BE2C (cell line): ENCODE measurements around the gene C1QB.
"Not testable (repeated sequence)": the region's sequence is repeated elsewhere in the genome, so short reads cannot be mapped to it uniquely, and the experiment has no call there.

Experiments
- DNase-seq: peaks from one replicate; pipeline ENCODE4 v3.0.0-alpha.2; 2020
- H3K27me3 ChIP-seq: fragments of 250-450 bp; sonication (Bioruptor Pico); 2 replicates; pipeline ENCODE4 v1.5.1; 2020; ENCODE audit warnings: mild to moderate bottlenecking
- H3K36me3 ChIP-seq: fragments of 250-450 bp; sonication (Bioruptor Pico); 2 replicates; pipeline ENCODE4 v1.5.1; 2020; ENCODE audit warnings: mild to moderate bottlenecking
- H3K4me1 ChIP-seq: fragments of 250-450 bp; sonication (Bioruptor Pico); 2 replicates; pipeline ENCODE4 v1.5.1; 2020
- H3K4me3 ChIP-seq: 2 replicates; pipeline ENCODE4 v1.5.1; 2011; ENCODE audit warnings: low read depth, low read length
- H3K9me3 ChIP-seq: fragments of 250-450 bp; sonication (Bioruptor Pico); 2 replicates; pipeline ENCODE4 v1.5.1; 2020
- TF ChIP-seq, protein P1 (sequence below): IDR thresholded peaks from 2 replicates; pipeline ENCODE4 v1.5.1; 2012; ENCODE audit warnings: mild to moderate bottlenecking, low read depth, low read length

Gene C1QB

GRCh38 chr1:22666412-22666811, 13.4 kb downstream of the C1QB start:
- no peaks in the 10 kb centered on the region for H3K4me1 ChIP-seq
- H3K9me3 ChIP-seq, result no peaks in the 10 kb centered on the region
- DNase-seq, result no peak
- H3K36me3 ChIP-seq, result no peaks in the 10 kb centered on the region
- TF ChIP-seq, protein P1, sequence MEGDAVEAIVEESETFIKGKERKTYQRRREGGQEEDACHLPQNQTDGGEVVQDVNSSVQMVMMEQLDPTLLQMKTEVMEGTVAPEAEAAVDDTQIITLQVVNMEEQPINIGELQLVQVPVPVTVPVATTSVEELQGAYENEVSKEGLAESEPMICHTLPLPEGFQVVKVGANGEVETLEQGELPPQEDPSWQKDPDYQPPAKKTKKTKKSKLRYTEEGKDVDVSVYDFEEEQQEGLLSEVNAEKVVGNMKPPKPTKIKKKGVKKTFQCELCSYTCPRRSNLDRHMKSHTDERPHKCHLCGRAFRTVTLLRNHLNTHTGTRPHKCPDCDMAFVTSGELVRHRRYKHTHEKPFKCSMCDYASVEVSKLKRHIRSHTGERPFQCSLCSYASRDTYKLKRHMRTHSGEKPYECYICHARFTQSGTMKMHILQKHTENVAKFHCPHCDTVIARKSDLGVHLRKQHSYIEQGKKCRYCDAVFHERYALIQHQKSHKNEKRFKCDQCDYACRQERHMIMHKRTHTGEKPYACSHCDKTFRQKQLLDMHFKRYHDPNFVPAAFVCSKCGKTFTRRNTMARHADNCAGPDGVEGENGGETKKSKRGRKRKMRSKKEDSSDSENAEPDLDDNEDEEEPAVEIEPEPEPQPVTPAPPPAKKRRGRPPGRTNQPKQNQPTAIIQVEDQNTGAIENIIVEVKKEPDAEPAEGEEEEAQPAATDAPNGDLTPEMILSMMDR, result no peak
- H3K27me3 ChIP-seq, result no peaks in the 10 kb centered on the region
- H3K4me3 ChIP-seq, result no peak overlapping the region

GRCh38 chr1:22668840-22669239, 15.8 kb downstream of the C1QB start:
- H3K4me1 ChIP-seq, H3K36me3 ChIP-seq, H3K9me3 ChIP-seq, DNase-seq, H3K27me3 ChIP-seq, H3K4me3 ChIP-seq: not testable (repeated sequence)

DNA sequence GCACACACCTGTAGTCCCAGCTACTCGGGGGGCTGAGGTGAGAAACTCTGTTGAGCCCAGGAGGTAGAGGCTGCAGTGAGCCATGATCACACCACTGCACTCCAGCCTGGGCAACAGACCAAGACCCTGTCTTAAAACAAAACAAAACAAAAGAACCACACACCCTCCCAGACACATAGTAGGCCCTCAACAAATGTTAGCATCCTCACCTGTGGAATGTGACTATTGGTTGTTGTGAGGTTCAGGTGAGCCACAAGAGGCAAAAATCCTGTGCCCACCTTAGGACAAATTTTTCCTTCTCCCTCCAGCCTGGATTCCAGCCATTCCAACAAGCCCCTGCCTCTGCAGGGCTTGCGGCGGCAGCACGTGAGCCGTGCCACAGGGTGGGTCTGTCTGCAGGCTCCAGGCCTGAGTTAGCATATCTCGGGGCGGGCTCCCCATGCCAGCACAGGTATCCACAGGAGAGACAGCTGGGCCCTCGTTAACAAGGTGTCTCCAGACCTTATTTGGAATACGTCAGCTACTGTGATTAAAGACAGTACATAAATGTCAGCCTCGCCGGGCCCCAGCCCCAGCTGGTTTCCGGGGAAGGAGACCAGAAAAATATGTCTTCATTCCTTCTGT, 17.4 kb downstream of the C1QB start:
- no peak overlapping the region for H3K4me3 ChIP-seq
- H3K27me3 ChIP-seq, result no peaks in the 10 kb centered on the region
- no peak for DNase-seq
- no peaks in the 10 kb centered on the region for H3K36me3 ChIP-seq
- TF ChIP-seq, protein P1, result no peak
- H3K4me1 ChIP-seq, result no peaks in the 10 kb centered on the region
- no peaks in the 10 kb centered on the region for H3K9me3 ChIP-seq

DNA sequence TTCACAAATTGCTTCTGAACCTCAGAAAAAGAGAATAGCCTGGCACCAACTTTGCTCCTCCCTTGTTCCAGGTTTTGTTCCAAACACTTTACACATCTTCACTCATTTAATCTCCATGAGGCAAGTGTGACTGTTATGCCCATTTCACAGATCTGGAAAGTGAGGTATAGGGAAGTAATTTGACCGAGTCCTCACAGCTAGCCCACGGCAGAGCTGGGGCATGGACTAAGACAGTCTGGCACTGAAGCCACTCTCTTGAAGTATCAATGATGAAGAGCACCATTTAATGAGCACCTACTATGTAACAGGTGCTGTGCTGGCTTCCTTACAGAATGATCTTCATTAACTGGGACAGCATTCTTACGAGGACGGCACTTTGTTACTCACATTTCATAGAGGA, 19.0 kb downstream of the C1QB start:
- H3K36me3 ChIP-seq, result no peaks in the 10 kb centered on the region
- H3K9me3 ChIP-seq, result no peaks in the 10 kb centered on the region
- no peak for DNase-seq
- TF ChIP-seq, protein P1, result no peak
- no peaks in the 10 kb centered on the region for H3K27me3 ChIP-seq
- H3K4me1 ChIP-seq, result no peaks in the 10 kb centered on the region
- no peak overlapping the region for H3K4me3 ChIP-seq

DNA sequence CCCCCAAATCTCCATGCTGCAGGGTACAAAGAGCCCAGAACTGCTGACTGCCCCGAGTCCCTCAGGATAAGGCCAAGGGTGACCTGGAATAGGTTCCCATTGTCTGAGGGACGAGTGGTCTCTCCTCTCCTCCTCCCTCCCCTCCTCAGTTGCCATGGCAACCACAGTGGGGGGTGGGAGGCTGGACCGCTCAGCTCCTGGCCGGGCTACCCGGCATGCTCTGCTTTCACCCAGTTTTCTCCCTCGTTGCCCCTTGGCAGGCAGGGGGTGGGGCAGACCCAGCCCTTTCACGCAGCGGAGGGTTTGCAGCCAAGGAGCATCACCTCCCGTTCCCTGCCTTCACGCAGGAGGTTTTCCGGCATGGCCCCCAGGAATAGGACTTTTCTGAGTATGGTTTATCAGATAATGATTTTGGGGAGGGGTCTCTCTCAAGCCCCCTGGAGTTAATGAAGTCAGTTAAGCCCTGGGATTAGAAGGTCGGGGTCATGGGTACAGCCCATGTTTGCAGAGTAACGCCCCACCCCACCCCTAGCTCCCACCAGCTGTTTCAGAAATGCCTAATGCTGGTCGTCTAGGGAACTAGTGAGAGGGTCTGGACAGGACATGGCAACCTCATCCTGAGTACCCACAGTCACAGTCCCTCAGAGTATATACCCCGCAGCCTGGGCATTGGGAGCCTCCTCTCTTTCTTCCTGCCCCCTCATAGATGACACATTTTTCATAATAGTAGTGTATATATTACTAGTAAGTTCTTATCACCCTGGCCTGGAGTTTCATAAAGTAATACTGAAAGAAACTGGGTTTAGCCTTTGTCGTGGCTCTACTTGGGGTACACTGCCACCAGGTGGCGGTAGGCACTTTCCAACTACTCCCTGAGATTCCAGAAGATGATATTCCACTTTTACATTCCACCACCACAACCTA, 20.7 kb downstream of the C1QB start:
- TF ChIP-seq, protein P1, result peak; percentile 75
- Histone ChIP-seq H3K9me3 (no peaks in the 10 kb centered on the region), H3K27me3 (no peaks in the 10 kb centered on the region), H3K4me3 (no peak overlapping the region), H3K36me3 (no peaks in the 10 kb centered on the region), H3K4me1 (no peaks in the 10 kb centered on the region)
- DNase-seq, result peak; percentile 56

- no peaks in the 10 kb centered on the region for H3K27me3 ChIP-seq
These were observed 21.3 kb downstream of the C1QB start for GRCh38 chr1:22674410-22674749.

DNA sequence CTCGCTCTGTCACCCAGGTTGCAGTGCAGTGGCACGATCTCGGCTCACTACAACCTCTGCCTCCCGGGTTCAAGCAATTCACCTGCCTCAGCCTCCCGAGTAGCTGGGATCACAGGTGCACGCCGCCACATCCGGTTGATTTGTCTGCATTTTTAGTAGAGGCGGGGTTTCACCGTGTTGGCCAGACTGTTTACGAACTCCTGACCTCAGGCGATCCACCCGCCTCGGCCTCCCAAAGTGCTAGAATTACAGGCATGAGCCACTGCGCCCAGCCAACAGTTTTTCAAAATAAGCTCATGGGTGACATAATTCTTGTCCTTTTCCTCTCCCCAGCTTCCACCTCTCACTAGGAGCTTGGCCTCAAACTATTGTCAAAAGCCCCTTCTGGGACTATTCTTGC, 23.1 kb downstream of the C1QB start:
- not testable (repeated sequence) for H3K36me3 ChIP-seq, H3K4me3 ChIP-seq, DNase-seq, H3K4me1 ChIP-seq, H3K27me3 ChIP-seq, H3K9me3 ChIP-seq

More at GRCh38 chr1:22674410-22674749, 21.3 kb downstream of the C1QB start:
- H3K4me3 ChIP-seq, result no peak overlapping the region
- TF ChIP-seq, protein P1, result no peak
- H3K9me3 ChIP-seq, result no peaks in the 10 kb centered on the region
- H3K4me1 ChIP-seq, result no peaks in the 10 kb centered on the region
- DNase-seq, result no peak
- H3K36me3 ChIP-seq, result no peaks in the 10 kb centered on the region
